Hypothalamus (tissue), 51 donors: Measurements from ENCODE around the gene MUCL1.

Experiments
- DNase-seq, 51 donors: peaks; one replicate each; lab custom pipeline; 2025; lab: John Stamatoyannopoulos, UW

Gene MUCL1

DNA sequence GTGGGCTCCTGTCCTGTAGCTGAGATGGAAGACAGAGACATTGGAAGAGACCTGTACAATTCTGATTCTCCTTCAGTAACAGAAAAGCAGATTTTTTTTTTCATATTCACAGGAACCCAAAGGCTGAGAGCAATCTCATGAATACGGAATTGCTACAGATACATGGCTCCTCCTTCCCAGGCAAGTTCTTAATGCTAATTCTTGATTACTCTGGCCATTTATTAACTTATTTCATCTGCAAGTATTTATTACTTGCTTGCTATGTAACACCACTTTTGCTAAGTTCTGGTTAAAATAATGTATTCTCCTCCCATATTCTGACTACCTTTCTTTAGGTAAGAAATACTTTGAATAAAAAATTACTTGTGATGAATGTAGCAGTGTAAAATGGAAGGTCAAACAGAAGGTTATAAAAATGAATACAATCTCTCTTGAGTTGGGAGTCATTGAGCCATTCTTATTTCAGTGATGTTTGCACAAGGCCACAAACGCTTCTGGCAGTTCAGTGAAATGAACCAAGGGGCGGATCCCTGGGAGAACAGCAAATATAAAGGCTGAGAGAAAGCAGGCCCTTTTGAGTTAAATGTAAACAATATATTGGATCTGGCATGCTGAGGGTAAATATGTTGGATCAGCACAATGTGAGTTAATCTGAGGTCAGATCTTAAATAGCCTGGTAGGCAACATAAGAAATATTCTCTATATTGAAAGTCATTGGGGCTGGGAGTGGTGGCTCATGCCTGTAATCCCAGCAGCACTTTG, 37.6 kb downstream of the MUCL1 start:
- no peak for DNase-seq
